EL (cell line): ENCODE results near the gene CHRM4.

Experiments used
- DNase-seq: peaks from one replicate; pipeline ENCODE4 v3.0.0-alpha.2; 2016

Gene CHRM4

DNA sequence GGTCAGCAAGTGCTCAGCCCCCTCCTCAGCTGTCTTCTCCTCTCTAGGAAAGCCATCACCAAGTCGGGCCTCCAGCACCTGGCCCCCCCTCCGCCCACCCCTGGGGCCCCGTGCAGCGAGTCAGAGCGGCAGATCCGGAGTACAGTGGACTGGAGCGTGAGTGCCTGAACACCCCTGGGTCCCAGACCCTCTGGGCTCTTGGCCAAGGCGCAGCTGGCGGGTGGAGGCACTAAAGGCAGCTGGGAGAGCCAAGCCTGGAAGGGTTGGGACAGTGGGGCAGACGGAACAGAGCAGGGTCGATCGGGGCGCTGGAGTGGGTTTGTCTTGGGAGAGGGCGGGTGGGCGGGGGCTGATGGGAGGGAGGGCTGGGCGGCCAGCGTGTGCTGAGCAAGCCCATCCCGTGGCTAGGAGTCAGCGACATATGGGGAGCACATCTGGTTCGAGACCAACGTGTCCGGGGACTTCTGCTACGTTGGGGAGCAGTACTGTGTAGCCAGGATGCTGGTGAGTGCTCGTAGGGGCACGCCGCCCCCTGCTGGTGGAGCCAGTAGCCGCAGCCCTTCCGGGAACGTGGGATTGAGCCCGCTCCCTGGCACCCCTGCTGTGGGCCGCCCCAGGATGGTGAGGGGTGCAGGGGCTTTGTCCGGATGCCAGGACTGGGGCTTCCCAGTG is 24.2 kb downstream of the CHRM4 start:
- DNase-seq, result peak; percentile 49

DNA sequence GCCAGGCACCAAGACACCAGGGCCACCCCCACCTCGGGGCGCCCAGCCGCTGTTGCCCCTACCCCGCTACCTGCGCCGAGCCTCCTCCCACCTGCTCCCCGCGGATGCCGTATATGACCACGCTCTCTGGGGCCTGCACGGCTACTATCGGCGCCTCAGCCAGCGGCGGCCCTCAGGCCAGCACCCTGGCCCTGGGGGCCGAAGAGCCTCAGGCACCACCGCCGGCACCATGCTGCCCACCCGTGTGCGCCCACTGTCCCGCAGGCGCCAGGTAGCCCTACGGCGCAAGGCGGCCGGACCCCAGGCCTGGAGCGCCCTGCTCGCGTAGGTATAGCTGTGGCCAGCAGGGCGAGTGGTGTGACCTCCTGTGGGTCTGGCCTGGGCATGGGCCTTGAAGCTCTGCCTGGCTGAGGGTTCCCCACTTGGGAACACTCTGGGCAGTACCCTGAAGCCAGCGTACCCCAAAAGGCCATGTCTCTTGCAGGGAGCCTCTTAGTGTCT is 24.9 kb downstream of the CHRM4 start:
- no peak for DNase-seq

DNA sequence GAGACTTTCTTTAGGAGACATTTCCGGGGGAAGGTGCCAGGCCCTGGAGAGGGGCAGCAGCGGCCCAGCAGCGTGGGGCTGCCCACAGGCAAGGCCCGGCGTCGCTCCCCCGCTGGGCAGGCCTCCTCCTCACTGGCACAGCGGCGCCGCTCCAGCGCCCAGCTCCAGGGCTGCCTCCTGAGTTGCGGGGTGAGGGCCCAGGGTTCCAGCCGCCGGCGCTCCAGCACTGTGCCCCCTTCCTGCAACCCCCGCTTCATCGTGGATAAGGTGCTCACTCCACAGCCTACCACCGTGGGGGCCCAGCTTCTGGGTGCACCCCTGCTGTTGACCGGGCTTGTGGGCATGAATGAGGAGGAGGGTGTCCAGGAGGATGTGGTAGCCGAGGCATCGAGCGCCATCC is 25.3 kb downstream of the CHRM4 start:
- DNase-seq, result no peak

DNA sequence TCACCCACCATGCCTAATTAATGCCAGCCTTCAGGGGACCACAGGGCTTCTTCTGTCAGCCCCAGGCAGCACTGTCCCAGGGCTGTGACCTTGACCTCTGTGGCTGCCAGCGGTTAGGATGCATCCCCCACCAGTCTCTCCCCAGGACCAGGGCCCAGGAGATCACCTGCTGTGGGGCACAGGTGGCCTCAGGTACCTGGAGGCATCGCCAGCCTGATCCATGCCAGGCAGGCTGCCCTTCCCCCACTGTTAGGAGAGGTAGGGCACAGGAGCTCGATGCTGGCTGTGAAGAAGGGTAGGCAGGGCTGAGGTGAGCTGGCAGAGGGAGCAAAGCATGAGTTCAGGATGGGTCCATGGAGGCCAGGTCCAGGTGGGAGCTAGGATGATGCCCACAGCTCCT is 26.8 kb downstream of the CHRM4 start:
- DNase-seq, result no peak

DNA sequence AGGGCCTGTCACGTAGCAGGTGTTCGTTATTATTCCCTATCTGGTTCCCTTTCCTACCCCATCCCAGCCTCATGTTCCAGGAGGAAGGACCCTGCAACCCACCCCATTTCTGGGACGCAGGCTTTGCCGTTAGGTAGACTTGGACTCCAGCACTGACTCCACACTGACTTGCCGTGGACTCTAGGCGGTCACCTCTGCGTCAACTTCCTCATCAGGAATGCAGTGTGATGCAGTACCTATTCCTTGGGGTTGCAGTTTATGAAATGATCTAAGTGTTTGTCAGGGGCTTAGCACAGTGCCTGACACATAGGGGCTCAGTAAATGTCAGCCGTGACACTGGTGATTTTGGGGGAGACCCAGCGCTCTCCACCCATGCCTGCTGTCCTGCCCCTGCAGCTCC is 27.5 kb downstream of the CHRM4 start:
- DNase-seq, result no peak

DNA sequence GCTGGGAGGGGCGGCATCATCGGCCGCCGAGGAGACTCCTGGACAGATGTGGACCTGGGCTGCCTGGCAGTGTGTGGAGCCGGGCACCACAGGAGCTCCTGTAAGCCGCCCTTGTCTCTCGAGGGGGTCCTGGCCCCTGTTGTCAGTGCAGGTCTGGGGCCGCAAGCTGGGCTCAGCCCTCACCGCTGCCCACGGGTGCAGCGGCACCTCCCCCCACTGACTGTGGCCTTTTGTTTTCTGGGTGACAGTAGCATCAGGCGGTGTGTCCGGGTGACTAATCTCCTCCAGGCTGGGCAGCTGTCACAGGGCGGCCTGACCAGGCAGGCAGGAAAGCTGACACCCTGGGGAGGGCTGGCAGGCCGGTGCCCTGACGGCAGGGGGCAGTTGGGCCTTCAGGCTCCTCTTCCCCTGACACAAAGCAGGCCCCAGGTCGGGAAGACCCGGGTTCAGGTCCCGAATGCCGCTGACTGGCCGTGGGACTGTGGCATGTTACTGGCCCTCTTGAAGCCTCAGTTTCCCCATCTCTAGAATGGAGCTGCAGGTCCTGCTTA is 28.0 kb downstream of the CHRM4 start:
- peak; percentile 49 for DNase-seq

DNA sequence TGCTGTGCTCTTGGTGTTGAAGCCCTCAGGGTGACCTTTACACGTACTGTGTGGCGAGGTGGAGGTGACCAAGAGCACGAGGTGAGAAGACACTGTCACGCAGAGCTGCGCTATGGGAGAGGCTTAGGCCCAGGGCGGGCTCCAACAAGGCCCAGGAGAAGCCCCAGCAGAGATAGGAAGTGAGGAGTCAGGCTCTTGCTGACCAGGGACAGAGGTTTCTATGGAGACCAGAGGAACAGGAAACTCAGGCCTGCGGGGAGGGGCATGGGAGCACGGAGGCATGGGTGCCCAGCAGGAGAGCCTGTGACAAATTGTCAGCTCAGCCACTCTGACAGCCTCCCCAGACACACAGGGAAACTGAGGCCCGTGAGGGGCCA is 28.6 kb downstream of the CHRM4 start:
- peak; percentile 67 for DNase-seq

DNA sequence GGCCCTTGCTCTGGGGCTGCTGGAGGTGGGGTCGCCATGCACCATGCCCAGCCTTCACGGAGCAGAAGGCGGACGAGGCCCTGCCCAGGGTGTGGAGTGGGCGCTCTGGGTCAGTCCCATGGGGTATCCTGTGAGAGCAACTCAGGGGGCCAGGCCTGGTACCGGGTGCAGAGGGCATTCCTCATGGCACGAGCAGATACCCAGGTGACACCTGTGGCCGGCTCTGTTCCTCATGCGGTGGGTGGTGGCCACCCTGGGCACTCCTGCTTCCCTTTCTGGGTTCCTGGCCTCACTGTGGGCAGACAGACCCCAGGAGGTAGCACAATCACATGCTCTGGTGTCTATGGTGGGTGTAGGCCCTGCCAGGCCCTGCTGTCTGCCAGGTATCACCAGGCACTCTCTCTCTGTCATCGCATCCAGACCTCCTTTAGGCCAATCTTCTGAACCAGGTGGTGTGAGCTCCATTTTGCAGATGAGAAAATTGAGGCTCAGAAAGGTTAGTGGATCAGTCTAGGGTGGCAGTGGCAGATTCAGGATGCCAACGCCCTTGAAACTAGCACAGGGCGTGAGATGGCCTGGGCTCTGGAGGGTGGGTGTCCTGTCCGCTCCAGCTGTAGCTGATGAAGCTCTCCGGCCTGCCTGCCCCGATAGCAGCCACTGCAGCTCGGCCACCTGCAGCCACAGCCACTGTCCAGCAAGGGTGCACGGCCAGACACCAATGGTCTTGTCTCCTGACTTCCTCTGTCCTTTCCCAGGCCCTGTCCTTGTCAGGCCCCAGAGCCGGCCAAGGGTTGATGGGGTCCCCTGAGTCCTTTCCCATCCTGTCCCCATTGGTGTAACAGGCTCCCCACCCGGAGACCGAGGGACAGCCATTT is 29.2 kb downstream of the CHRM4 start:
- DNase-seq, result no peak

DNA sequence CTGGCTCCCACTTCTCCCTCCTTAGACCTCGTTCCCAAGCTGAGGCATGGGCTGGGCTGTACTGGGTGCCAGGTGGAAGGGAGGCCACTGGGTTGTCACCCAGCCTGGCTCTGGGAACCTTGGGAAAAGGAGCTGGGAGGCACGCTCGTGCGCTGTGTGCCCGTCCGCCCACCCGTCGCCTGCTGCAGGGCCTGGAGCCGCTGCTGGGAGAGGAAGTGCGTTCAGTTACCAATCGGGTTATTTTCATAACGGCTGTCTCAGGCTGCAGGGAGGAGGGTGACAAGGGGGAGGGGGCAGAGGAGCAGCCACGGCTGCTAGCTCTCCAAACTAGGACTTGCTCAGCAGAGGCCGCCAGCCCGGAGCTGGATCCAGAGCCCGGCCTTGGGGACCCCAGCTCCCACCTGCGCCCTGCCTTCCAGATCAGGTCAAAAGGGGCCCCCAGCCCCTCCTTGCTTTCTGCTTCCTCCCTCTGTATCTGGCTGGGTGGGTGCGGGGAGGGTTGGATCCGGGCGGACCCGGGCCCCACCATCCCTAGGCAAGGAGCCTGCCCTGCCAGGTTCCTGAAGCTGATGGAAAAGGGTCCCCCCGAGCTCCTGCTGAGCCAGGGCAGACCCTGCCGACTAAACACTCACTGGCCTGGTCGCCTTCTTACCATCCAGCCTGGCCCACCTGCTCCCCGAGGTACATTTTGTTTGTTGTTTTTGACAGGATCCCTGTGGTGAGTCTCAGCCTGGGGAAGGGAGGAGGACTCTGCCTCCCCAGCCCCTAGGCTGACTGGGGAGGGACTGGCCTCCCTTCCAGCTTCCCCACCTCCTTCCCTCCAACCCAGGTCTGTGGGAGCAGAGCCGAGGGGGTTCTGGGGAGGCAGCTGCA is 30.1 kb downstream of the CHRM4 start:
- DNase-seq, result peak; percentile 31

DNA sequence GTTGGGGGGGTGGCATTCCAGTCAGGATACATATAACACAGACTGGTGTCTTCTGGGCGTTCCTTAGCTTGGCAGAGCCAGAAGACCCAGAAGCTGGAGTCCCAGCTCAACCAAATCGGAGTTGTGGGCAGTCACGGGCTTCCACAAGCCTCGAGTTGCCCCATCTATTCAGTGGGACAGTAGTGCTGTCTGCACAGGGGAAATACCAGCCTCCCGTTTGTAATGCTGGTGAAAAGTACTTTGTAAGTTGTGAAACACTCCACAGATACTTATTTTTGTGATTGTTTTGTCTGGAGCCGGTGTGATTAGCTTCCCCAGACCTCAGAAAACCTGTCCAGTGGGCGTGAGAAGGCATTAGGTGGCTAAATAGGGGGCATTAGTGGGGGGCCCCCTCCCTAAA is 30.7 kb downstream of the CHRM4 start:
- no peak for DNase-seq

DNA sequence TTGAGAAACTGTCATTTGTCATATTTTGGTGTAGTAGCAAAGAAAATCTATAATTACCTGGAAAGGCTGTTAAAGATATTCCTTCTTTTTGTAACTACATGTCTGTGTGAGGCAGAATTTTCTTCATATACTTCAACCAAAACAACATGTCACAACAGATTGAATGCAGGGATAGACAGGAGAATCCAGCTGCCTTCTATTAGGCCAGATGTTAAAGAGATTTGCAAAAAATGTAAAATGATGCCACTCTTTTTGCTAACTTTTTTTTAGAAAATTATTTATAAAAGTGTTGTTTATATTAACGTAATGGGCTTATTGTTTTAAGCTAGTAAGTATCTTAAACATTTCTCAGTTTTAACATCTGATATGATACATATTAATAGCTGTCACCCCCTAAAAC is 31.6 kb downstream of the CHRM4 start:
- no peak for DNase-seq

DNA sequence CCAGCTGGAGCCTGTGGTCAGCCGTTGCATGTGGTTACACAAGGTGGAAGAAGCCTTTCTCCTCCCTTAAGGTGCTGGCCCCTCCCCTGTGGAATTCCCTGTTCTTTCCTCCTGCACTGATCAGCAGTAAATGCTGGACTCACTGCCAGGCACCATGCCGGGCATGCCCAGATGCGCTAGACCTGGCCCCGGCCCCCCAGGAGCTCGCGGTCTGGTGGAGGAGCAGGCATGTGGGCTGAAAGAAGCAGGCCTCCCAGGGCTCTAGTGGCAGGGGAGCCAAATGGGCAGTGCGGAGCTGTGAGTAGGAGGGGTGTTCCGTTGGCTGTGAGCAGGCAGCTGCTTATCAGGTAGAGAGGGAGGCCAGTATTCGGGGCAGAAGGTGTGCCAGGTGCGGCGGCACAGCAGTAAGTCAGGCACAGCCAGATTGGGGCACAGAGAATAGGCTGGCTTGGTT is 34.1 kb downstream of the CHRM4 start:
- no peak for DNase-seq

DNA sequence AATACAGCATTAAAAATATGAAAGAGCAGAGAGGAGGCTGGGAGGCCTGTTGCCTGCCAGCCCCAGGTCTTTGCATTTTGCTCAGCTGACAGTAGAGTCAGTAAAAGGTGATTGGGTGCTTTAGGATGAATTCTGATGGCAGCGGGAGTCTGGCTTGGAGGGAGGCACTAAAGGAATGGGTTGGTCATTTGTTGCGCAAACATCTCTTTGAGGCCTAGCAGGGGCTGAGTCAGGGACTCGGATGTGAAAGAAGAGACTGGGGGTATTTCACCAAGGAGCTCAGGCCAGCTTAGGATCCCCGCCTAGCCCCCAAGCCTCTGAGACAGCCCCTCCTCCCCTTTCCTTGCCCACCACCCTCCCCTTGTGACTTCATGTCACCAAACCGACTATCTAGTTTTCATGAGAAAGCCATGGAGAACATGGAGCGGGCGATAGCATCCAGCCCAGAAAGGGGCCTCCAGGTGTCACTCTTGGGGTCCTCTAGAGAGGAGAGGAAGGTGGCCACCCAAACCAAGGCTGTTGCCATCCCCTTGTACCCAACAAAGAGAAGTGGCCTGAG is 34.6 kb downstream of the CHRM4 start:
- DNase-seq, result peak; percentile 36

DNA sequence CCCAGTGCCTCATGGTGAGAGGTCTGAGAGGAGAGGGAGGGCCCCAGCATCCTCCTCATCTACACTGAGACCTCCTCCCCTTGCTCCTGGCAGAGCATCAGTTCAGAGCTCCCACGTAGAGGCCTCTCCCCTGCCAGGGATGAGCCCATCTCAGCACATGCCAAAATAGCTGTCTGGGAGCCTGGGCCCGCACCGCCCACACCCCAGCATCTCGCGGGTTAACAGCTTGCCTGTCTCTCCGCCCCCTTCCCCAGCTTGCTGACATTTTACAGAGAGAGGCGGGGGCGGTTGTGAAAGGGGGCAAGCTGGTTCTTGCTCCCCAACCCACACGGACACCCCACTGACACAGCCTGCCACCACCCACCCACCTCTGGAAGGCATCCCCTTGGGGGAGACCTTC is 37.9 kb downstream of the CHRM4 start:
- DNase-seq, result no peak

DNA sequence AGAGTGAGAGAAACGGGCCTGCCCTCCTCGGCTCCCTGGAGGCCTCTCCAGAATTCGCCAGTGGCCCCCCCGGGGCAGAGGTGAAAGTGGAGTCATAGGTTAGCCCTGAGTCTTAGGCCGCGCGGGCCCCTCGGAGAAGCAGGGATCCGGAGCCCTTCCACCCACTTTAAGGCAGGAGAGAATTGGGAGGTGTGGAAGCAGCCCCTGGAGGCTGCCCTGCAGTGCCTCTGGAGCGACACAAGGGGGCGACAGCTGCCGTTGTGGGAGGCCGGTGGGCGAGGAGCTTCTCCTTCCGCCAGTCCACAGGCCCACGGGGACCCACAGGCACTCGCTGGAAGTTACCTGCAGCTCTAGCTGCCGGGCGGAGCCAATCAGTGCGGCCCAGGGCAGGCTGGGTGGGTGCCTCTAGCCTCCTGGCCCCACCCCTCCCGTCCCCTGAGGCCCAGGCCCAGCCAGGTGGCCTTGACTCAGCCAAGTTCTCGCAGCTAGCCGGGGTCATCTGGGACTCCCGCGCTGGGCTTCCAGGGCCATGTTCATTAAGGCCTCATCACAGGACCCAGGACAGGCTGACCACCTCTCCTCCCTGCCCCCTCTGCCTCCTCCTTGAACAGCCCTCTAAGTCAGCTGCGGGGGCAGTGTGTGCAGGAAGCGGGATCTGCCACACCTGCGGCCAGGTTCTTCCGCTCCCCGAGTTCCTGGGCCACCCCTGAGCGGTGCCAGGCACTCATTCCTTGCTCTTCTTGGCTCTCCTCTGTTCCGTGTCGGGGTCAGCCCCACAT is 39.3 kb downstream of the CHRM4 start:
- no peak for DNase-seq

DNA sequence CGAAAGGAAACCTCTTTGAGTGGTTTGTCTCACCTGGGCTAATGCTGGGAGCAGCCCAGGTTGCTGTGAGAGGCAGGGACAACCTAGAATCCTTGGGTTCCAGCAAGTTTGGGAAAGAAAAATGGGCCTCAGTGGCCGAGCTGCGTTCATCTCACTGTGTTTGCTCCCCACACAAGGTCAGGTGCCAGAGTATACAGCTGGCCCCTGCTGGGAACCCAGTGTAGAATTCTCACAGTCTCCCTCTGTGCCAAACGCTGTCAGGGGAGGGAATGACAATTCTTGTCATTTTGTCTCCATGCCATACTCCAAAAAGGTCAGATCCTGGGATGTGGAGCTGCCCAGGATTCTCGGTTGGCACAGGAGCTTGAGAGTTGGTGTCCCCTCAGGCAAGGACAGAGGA is 40.0 kb downstream of the CHRM4 start:
- DNase-seq, result no peak

DNA sequence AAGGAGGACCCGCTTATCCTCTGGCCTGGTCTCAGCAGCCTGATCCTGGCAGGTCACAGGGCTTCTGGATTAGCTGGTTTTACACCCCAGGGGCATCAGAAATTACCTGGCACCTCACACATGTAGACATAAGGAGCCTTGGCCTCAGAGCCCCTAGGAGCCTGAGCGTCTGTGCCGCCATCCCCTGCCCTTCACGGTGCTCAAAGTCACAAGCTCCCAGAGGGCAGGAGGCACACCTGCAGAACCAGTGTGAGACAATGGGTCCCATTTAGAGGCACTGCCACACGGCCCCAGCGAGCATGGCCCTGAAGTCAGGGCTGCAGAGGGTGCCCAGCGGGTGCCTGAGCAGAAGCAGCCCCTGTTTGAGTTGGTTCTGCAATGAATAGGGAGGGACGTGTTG is 40.4 kb downstream of the CHRM4 start:
- no peak for DNase-seq

DNA sequence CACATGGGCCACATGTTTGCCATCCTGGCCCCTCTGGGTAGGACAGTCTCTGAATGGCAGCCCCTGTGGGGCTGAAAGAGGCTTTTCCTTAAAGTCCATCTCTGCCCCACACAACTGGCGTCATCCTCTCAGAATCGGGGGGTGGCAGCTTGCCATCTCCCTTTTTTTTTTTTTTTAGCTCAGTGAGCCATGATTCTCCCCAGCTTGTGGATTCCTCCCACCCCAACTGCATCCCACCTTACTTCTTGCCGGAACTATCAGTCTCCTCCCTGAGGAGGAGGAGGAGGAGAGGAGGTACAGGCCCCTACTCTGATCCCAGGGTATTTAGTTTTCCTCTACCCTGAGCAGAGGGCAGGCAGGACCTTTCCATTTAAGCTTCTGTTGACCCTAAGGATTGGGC is 40.9 kb downstream of the CHRM4 start:
- DNase-seq, result no peak

DNA sequence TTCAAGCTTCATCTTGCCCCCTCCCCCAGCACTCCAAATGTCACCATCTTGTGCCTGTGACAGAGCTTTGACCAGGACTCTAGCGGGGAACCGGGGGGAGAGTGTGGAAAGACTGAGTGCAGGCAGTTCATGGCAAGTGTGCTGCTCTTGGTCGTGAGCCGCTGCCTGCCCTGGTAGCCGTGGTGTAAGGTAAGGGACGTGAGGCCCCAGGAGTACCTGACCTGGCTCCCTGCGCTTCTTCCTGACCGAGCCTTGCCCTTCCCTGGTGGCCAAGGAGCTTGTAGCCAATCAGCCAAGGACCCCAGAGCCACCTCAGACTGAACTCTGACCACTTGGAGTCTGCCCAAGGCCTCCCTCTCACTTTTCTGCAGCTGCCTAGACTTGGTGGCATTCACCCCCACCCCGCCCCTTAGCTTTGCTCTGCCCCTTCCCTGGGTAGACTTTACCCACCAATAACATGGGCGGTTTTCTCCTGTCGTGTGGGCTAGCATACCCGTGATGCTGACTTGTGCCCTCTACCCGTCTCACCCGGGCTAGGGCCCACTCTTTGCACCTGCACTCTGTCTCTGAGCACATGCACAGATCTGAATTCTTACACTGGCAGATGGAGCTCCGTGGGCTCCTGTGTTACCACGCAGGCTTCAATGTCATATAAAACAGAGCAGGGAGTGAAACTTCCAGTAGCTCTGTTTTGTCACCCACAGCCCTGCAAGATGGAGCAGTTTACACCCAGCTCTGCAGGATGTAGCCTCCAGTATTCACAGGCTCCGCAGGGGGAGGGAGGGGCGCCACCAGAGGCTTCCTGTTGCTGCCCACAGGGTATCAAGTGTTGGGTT is 42.8 kb downstream of the CHRM4 start:
- no peak for DNase-seq

DNA sequence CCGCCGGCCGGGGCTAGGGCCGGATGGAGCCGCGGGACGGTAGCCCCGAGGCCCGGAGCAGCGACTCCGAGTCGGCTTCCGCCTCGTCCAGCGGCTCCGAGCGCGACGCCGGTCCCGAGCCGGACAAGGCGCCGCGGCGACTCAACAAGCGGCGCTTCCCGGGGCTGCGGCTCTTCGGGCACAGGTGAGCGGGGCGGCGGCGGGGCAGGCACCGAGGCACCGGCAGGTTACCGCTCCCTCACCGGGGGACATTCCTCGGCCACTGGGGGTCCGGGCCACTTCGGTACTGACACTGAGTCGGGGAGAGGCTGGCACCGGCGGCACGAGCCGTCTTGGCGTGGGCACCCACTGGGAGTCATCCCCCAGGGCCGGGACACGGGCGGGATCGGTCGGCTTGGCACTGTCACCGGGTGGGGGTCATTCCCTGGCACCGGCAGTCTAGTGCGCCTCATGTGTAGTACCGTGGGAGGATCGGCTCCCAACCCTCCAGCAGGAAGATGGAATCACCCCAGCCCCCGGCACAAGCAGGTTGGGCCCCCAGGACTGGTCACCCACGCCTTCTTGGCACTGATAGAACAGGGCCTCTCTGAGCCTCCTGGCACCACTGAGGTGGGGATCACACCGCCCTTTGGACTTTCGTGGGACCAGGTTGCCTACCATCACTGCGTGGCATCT is 43.8 kb downstream of the CHRM4 start:
- no peak for DNase-seq
